HG02970 (cell line): ENCODE measurements around the gene TPI1.
A peak's percentile ranks its signal among the peaks of the same experiment; 100 is the strongest.

Experiments
- ATAC-seq: cut with Tn5 transposase; IDR thresholded peaks from one replicate; pipeline ENCODE4 v1.9.1; 2021; ENCODE audit warnings: mild to moderate bottlenecking, moderate library complexity, moderate number of reproducible peaks; ENCODE audit not compliant: unreplicated experiment, low FRiP score

TPI1 gene

DNA sequence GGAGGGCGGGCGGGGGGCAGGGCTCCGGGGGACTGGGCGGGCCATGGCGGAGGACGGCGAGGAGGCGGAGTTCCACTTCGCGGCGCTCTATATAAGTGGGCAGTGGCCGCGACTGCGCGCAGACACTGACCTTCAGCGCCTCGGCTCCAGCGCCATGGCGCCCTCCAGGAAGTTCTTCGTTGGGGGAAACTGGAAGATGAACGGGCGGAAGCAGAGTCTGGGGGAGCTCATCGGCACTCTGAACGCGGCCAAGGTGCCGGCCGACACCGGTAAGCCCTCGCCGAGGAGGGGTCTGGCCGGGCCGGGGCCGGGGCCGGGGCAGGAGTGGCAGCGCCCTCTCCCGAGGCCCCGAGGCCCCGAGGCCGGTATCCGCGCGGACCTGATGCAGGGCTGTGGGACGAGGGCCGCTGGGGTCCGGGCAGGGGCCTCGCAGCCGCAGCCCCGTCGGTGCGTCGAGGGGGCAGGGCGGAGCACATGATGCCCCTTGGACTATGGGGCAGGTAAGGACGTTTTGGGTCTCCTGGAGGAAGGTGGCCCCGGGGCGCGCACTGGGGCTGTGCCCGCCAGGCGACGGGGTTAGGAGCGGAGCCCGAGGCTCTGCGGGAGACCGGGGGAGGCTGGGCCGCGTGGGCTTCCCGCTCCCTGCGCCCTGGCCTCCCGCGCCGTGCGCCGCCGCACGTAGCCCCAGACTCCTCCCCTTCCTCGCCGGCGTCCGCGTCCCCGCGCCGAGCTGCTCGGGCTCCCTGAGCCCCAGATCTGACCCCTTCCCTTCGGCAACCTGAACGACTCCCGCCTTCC lies at the start of gene TPI1:
Gene TPI1 (plus strand): TSS at position 119 of the 798 bp plus-strand sequence. CDS start 36 bp downstream, at position 155.
- ATAC-seq: peak; percentile 48

DNA sequence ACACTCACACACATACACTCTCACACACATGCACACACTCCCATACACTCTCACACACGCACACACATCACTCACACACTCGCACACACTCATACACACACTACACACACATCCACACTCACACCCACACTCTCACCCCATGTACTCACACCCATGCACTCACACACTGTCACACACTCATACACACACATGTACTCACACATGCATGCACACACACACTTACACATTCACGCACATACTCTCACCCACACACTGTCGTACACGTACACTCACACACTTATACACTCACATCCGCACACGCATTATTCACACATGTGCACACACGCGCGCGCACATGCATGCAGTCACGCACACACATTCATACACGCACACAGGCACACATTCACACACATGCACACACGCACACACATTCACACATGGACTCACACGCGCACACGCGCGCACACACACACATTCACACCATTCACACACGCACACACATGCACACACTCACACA lies 49.6 kb upstream of the TPI1 start:
- ATAC-seq: no peak

DNA sequence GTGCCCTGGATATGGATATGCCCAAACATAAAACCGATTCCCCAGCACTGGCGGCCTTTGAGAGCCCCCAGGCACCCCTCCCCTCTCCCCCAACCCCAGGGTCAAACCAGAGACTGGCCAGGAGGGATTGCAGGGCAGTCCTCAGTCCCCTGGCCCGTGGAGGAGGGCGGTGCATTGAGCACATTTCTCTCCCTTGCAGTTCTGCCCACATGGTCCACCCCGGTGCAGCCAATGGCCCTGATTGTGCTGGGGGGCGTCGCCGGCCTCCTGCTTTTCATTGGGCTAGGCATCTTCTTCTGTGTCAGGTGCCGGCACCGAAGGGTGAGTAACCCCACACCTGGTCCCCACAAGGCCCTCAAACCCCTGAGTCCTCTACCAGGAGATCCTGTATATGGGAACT lies 49.1 kb upstream of the TPI1 start:
- no peak for ATAC-seq

DNA sequence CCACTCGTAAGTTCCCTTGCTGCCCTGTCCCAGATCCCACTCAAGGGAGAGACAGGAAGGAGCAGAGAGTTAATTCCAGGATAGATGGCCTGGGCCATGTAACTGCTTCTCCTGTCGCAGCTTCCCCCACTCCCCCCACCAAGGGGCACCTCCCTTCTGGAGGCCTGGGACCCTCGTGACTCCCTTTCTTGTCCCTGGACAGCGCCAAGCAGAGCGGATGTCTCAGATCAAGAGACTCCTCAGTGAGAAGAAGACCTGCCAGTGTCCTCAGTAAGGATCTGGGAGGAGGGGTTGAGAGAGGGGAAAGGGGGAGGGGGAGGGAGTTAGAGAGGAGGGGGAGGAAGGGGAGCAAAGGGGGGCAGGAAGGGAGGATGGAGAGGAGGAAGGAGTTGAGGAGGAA lies 48.7 kb upstream of the TPI1 start:
- no peak for ATAC-seq

DNA sequence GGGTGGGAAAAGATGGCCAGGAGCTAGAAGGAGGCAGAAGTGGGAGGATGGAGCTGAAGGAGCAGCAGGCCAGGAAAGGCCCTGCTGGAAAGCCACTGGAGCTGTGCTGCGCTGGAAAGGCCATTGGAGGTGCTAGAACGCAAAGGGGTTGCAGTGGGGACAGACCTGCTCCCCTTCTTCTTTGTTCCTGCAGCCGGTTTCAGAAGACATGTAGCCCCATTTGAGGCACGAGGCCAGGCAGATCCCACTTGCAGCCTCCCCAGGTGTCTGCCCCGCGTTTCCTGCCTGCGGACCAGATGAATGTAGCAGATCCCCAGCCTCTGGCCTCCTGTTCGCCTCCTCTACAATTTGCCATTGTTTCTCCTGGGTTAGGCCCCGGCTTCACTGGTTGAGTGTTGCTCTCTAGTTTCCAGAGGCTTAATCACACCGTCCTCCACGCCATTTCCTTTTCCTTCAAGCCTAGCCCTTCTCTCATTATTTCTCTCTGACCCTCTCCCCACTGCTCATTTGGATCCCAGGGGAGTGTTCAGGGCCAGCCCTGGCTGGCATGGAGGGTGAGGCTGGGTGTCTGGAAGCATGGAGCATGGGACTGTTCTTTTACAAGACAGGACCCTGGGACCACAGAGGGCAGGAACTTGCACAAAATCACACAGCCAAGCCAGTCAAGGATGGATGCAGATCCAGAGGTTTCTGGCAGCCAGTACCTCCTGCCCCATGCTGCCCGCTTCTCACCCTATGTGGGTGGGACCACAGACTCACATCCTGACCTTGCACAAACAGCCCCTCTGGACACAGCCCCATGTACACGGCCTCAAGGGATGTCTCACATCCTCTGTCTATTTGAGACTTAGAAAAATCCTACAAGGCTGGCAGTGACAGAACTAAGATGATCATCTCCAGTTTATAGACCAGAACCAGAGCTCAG lies 48.0 kb upstream of the TPI1 start:
- no peak for ATAC-seq

DNA sequence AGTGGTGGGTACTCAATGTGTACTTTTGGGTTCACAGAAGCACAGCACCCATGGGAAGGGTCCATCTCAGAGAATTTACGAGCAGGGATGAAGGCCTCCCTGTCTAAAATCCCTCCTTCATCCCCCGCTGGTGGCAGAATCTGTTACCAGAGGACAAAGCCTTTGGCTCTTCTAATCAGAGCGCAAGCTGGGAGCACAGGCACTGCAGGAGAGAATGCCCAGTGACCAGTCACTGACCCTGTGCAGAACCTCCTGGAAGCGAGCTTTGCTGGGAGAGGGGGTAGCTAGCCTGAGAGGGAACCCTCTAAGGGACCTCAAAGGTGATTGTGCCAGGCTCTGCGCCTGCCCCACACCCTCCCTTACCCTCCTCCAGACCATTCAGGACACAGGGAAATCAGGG lies 47.2 kb upstream of the TPI1 start:
- no peak for ATAC-seq

DNA sequence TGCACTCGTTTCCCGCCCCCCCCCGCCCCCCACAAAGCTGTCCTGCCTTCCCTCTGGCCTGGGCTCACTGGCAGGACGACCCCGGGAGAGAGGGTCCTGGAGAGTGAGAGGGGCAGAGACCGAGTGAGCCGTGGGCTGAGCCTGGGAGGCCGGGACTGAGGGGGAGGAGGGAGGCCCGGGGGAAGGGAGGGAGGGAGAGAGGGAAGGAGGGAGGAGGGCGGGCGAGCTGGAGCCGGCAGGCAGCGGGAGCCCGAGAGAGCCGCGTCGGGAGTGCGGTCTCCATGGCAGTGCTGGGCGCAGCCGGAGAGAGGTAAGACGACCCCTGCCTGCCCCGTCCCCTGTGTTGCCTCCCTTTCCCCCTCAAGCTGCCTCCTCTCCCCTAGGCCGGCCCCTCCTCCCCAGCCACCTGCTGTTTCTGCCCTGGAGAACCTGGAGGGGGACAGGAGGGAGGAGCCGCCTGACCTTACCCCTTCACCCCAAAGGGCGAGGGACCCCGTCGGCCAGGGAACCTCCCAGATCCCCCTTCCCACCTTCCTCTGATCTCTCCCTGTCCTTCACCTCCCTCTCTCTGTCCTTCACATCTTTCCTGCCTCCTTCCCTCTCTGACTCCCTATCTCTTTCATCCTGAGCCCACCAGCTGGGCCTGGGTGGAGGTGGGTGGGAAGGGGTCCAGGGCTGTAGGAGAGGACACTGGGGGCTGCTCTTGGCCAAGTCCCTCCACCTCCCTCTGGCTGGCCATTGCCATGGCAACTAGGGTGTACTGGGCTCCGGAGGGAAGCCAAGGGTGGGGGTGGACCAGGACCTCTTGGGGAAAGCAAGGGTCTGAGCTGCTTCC lies 45.5 kb upstream of the TPI1 start, which contains the start of gene GPR162:
Gene GPR162 (plus strand): TSS at position 231 of the 835 bp plus-strand sequence. CDS start 2,078 bp downstream, outside the sequence.
- no peak for ATAC-seq

DNA sequence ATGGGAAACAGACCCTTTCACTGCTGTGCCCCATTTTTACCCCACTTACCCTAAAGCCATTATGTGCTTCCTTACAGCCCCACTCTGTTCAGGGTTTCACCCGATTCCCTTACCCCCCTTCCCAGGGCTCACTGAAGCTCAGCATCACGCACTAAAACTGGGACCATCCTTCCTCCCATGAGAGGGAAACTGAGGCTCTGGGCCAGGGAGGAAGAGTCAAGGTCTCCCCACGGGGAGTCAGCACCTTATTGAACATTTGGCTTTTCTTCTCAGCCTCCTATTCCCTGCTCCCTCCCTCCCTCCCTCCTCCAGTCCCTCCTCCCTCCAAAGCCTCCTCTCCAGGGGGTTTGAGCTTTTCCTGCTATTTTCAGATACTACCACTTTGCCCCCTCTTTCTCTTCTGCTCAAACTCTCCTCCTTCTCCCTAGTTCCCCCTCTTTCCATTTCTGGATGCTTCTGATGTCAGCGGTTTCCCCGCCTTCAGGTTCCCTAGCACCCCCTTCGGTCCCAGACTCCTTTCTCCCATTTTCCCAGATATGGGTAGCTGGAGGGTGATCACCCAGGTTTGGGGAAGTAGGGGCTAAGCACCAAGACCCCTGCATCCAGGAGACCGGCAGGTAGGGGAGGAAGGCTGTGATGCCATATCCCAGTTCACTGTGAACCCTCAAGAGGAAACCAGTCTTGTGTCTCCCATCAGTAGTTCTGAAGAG lies 44.8 kb upstream of the TPI1 start:
- ATAC-seq: no peak

DNA sequence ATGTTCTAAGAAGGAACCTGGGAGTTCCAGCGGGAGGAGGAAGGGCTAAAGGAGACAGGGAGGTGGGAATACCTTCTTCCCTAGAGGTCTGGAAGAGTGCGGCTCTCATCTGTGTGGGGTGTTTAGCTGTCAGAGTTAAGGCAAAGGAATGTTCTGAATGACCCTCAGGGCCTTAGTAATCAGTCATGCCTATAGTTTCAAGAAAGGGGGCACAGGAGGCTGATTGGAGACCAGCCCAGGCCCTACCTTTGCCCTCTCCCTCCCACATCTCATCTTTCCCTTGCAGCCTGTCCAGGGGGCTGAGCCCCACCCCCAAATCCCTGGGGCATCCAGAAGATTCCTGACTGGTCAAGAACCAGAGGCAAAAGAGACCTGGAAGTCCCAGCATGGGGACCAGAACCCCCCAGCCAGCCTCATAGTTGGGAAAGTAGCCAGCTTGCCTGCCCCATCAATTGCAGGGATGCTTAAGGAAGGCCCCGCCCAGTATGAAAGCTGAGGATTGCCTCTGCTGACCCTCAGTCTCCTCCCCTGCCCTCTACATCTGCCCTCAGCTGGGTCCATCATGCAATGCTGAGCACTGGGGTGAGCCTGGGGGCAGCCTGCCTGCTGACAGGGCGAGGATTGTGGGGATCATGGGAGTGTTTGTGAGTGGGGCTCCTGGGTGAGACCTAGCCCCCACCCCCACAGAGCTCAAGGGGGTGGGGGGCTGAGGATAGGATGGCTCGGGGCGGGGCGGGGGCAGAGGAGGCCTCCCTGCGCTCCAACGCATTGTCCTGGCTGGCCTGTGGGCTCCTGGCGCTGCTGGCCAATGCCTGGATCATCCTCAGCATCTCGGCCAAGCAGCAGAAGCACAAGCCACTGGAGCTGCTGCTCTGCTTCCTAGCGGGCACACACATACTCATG lies 43.9 kb upstream of the TPI1 start:
- no peak for ATAC-seq

DNA sequence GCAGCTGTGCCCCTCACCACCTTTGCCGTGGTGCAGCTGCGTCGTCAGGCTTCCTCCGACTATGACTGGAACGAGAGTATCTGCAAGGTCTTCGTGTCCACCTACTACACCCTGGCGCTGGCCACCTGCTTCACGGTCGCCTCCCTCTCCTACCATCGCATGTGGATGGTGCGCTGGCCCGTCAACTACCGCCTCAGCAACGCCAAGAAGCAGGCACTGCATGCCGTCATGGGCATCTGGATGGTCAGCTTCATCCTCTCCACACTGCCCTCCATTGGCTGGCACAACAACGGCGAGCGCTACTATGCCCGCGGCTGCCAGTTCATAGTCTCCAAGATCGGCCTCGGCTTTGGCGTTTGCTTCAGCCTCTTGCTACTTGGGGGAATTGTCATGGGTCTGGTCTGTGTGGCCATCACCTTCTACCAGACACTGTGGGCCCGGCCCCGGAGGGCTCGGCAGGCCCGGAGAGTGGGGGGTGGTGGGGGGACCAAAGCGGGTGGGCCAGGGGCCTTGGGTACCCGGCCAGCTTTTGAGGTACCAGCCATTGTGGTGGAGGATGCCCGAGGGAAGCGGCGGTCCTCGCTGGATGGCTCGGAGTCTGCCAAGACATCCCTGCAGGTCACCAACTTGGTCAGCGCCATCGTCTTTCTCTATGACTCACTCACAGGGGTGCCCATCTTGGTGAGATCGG lies 43.1 kb upstream of the TPI1 start:
- no peak for ATAC-seq

DNA sequence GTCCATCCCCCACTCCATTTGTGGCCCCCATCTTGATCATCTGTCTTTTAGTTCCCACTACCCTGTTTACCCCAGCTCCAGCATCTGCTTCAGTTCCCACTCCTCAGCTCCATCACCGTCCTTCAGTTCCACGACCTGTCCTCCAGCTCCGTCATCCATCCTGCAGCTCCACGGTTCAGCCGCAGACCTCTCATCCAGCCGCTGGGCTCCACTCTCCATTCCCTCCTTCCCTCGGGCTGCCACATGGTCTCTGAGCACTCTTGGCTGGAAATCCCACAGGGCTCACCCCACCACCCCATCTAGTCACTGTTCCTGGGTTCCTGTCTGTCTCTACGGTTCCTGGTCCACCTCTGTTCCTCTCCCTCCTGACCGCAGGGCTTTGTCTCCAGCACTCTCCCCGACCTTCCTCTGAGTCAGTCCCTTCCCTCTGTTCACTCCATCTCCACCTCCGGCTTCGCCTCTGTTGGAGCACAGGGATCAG lies 42.4 kb upstream of the TPI1 start:
- ATAC-seq: no peak

DNA sequence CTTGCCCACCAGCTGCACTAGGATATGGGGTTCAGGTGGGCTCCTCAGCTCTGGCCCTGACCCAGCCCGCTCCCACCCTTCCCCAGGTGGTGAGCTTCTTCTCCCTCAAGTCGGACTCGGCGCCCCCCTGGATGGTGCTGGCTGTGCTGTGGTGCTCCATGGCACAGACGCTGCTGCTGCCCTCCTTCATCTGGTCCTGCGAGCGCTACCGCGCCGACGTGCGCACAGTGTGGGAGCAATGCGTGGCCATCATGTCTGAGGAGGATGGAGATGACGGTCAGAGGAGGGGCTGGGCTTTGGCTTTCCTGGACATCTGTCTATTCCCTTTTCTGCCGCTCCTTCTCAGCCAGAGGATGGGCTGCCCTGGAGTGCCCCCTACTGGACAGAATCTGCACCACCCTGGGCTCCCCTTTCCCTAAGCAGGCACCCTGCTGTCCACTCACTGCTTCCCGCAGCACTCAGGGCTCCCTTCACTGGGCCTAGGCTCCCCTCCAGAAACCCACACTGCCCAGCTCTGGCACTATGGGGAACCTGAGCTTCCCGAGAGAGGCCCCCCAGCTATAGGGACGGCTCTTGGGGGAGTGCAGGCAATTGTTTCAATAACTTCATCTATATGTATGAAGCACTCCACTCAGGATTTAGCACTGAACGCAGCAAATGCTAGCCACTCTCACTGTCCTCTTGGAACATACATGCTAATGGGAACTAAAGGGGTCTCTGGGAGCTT lies 41.8 kb upstream of the TPI1 start:
- ATAC-seq: no peak

DNA sequence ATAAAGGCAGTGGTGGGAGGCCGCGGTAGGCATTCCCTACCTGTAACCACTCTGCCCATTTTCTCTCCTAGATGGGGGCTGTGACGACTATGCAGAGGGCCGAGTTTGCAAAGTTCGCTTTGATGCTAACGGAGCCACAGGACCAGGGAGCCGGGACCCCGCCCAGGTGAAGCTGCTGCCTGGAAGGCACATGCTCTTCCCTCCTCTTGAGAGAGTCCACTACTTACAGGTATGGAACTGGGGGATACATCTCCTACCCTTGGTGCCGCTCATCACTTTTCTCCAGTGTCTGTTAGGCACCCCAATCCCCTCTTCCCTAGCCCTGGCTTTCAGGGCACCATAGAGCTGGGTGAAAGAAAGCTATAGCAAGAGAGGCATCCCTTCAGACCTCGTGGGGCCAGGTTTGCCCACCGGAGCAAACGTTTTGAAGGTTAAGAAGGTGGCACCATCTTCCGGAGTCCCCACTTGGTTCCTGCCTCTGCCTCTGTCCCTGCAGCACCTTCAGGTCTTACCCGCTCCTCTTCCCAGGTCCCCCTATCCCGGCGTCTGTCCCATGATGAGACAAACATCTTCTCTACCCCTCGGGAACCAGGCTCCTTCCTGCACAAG lies 41.1 kb upstream of the TPI1 start:
- ATAC-seq: no peak

DNA sequence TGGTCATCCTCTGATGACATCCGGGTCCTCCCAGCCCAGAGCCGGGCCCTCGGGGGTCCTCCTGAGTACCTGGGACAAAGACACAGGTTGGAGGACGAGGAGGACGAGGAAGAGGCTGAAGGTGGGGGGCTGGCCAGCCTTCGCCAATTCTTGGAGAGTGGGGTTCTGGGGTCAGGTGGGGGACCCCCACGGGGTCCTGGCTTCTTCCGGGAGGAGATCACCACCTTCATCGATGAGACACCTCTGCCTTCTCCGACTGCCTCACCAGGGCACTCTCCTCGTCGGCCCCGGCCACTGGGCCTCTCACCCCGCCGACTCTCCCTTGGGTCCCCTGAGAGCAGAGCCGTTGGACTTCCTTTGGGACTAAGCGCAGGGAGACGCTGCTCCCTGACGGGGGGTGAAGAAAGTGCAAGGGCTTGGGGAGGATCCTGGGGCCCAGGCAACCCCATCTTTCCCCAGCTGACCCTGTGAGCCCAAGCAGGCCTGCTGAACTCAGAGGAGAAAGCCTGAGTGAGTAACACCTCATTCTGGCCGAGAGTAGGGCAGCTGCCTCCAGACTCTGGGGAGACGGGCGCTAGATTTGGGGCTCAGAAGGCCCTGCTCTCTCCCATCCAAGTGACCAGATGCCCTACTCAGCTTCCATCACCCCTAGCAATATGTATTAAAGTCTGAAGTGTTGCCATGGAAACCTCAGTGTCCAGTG lies 40.4 kb upstream of the TPI1 start:
- no peak for ATAC-seq

DNA sequence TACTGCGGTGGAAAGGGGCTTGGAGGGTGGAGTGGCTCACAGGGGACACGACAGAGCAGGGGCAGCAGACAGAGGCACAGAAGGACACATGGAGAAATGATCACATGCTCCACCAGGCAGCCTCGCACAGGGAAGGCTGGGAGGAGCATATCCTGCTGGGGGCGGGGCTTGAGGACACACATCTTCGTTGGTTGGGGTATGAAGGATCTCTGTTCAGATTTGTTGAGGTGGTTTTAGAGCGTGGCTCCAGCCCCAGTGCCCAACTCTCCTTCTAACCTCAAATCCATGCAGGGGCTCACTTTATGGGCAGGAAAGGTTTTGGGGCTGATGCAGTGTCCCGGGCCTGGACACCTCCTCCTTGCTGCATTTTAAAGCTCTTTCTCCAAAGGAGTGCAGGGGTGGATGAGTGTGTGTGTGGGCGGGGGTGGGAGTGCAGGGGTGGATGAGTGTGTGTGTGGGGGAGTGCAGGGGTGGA lies 39.9 kb upstream of the TPI1 start:
- no peak for ATAC-seq
